ENCODE results near the gene MBTPS1. TPM values are rescaled to one million over a fixed set of nuclear protein-coding genes. Genes with fewer than 3 reads are reported as not detected.

The MBTPS1 gene
- total RNA-seq, 2 donors from 2014 or later = 69.6 to 80.7 TPM

- Histone ChIP-seq H3K4me1 (no peaks in the 10 kb centered on the region), H3K27ac (no peak overlapping the region), H3K9me3 (no peaks in the 10 kb centered on the region), H3K9ac (ENCODE audit: low read depth in 2 of 2, low read length in 2 of 2) (no peak overlapping the region), H3K36me3 (no peaks in the 10 kb centered on the region), H3K4me3 (no peak overlapping the region), H3K27me3 (no peaks in the 10 kb centered on the region)
- no peak for DNase-seq
- intact Hi-C loops (cut with DNase I) = no loop called here
- TF ChIP-seq CTCF (IDR thresholded peaks at IDR 0.05) = no peak
Measured at GRCh38 chr16:84141143-84141670, 24.5 kb upstream of the MBTPS1 start.

DNA sequence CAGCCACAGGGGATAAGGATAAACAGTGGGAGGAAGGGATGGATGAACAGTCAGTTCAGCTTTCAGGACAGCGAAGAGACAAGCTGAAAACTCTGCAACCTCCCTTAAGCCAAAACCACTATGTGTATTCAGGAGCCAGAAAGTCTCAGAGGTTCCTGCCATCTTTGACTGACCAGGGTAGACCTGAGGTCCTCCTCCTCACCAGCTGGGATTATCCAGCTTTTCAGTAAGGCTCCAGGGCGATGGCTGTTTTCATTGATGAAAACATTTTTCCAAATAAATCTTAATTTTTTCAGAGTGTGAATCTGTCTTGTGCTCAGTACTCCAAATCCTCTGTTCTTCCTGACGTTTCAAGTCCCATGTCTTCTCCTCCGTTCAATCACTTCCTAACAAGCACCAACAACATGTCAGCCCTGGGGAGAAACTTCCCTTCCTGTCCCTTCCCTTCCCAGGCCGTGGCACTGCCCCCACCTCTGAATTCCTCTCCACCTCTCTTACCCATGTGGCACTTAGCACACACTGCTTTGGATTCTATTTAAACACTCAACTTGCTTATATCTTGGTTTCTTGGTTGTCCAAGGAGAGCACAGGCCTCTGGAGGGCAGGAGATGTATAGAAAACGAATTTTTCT, 23.0 kb upstream of the MBTPS1 start:
- Histone ChIP-seq H3K36me3 (no peaks in the 10 kb centered on the region), H3K9me3 (no peaks in the 10 kb centered on the region), H3K9ac (ENCODE audit: low read depth in 2 of 2, low read length in 2 of 2) (no peak overlapping the region), H3K27me3 (no peaks in the 10 kb centered on the region), H3K4me3 (no peak overlapping the region), H3K27ac (no peak overlapping the region), H3K4me1 (no peaks in the 10 kb centered on the region)
- no peak for DNase-seq
- intact Hi-C loops (cut with DNase I) = no loop called here
- TF ChIP-seq CTCF (IDR thresholded peaks at IDR 0.05) = no peak

- Histone ChIP-seq H3K27me3 (no peaks in the 10 kb centered on the region), H3K4me1 (no peaks in the 10 kb centered on the region), H3K9me3 (no peaks in the 10 kb centered on the region), H3K27ac (no peak overlapping the region), H3K4me3 (no peak overlapping the region), H3K36me3 (no peaks in the 10 kb centered on the region), H3K9ac (ENCODE audit: low read depth in 2 of 2, low read length in 2 of 2) (no peak overlapping the region)
- no peak for DNase-seq
- TF ChIP-seq CTCF (IDR thresholded peaks at IDR 0.05) = no peak
- intact Hi-C loops (cut with DNase I) = no loop called here
Measured at GRCh38 chr16:84138824-84139627, 22.3 kb upstream of the MBTPS1 start.

DNA sequence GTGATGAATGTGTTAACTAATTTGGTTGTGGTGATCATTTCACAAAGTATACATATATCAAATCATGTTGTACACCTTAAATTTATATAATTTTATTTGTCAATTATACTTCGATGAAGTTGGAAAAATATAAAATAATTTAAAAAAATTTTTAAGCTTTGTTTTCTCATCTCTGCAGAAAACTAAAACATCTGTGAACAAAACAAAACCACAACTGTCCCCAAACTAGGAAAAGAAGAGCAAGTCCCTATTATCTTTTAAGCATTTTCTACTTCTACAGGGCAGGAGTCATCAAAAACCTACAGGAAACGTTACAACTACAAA, 21.7 kb upstream of the MBTPS1 start:
- Histone ChIP-seq H3K27me3 (no peaks in the 10 kb centered on the region), H3K4me3 (no peak overlapping the region), H3K36me3 (no peaks in the 10 kb centered on the region), H3K9me3 (no peaks in the 10 kb centered on the region), H3K9ac (ENCODE audit: low read depth in 2 of 2, low read length in 2 of 2) (no peak overlapping the region), H3K4me1 (no peaks in the 10 kb centered on the region), H3K27ac (no peak overlapping the region)
- intact Hi-C loops (cut with DNase I) = no loop called here
- TF ChIP-seq CTCF (IDR thresholded peaks at IDR 0.05) = no peak
- no peak for DNase-seq

DNA sequence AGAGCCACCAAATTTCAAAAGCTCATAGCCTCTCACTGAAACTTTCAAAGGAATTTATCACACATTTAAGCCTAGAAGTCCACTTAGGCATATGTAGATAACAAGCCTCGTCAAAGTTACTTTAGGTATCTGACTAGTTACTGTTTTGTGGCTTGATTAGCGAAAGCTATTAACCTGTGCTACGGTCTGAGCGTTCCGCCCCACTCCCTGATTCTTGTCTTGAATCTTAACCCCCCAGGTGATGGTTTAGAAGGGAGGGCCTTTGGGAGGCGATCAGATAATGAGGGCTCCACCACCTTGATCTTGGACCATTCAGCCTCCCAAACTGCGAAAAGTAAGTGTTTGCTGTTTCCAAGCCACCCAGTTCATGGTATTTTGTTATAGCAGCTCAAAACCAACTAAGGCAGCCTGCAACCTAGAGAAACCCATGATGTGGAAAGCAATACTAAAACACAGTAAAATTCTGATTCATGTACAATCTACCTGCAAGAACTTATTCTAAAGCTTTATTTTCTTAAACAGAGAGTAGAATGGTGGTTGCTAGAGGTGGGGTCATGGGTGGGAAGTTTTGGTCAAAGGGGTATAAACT, 21.1 kb upstream of the MBTPS1 start:
- H3K27ac ChIP-seq = no peak overlapping the region

More for the DNA sequence above, 21.1 kb upstream of the MBTPS1 start:
- H3K4me3 ChIP-seq = no peak overlapping the region
- H3K27me3 ChIP-seq = no peaks in the 10 kb centered on the region
- no peak overlapping the region for H3K9ac ChIP-seq (ENCODE audit: low read depth in 2 of 2, low read length in 2 of 2)
- no peak for DNase-seq
- H3K4me1 ChIP-seq = no peaks in the 10 kb centered on the region
- intact Hi-C loops (cut with DNase I) = no loop called here
- H3K9me3 ChIP-seq = no peaks in the 10 kb centered on the region
- H3K36me3 ChIP-seq = no peaks in the 10 kb centered on the region
- TF ChIP-seq CTCF (IDR thresholded peaks at IDR 0.05) = no peak

Measured in colonic mucosa (tissue), 4 donors.